ENCODE data around the gene ZNF638. TPM values are rescaled to one million over a fixed set of nuclear protein-coding genes. Genes with fewer than 3 reads are reported as not detected.

Gene ZNF638
- total and polyA plus RNA-seq, 2 of the 4 experiments (the other 2 are of a cell fraction): 46.4 to 129 TPM

- Histone ChIP-seq H3K4me2 (ENCODE audit: low read depth, low read length) (no peak overlapping the region), H3K9ac (ENCODE audit: low read depth, low read length) (no peak overlapping the region), H3K9me1 (ENCODE audit: insufficient read depth, low read length) (peaks cover 6% of the 10 kb centered on the region; the same call in 1 of the 2 replicates), H4K8ac (ENCODE audit: low read depth in 2 of 2, low read length in 2 of 2) (no peak overlapping the region), H4K91ac (ENCODE audit: insufficient read depth, low read depth, low read length) (no peak overlapping the region), H3K79me1 (ENCODE audit: low read depth in 1 of 2, low read length in 2 of 2) (peaks cover 19 to 57% of the 10 kb centered on the region in 2 experiments), H2AFZ (replicated peaks; ENCODE audit: low read length, poor library complexity) (no peak overlapping the region), H2BK5ac (ENCODE audit: low read depth, low read length, poor library complexity, severe bottlenecking) (no peak overlapping the region), H3K18ac (ENCODE audit: low read depth, low read length) (no peak overlapping the region), H3K9me3 (ENCODE audit: control insufficient read depth, insufficient read depth, low read length) (no peaks in the 10 kb centered on the region), H2BK120ac (ENCODE audit: low read depth, low read length) (no peak overlapping the region), H3K23ac (ENCODE audit: low read depth, low read length) (no peak overlapping the region), H3K27ac (ENCODE audit: insufficient read depth, low read length) (no peak overlapping the region), H4K20me1 (ENCODE audit: insufficient read depth, low read length) (peaks cover 71% of the 10 kb centered on the region), H3K4me1 (ENCODE audit: control insufficient read depth, insufficient read depth, low read length) (peaks cover 2% of the 10 kb centered on the region; the same call in 1 of the 2 replicates), H2AK5ac (ENCODE audit: low read depth, low read length) (no peak overlapping the region), H3K14ac (replicated peaks; ENCODE audit: low read depth, low read length) (no peak overlapping the region), H3K36me3 (ENCODE audit: control insufficient read depth, insufficient read depth, low read length) (peaks cover 3% of the 10 kb centered on the region; the same call in 1 of the 2 replicates), H4K5ac (ENCODE audit: low read depth, low read length) (no peak overlapping the region), H3K56ac (ENCODE audit: extremely low read depth, insufficient read depth, low read length) (no peak overlapping the region), H3K27me3 (ENCODE audit: control insufficient read depth, insufficient read depth, low read length) (no peaks in the 10 kb centered on the region), H2BK20ac (ENCODE audit: low read depth, low read length) (no peak overlapping the region), H2AK9ac (replicated peaks; ENCODE audit: low read depth, low read length, poor library complexity) (no peak overlapping the region), H2BK15ac (ENCODE audit: low read depth, low read length) (no peak overlapping the region), H3K4ac (ENCODE audit: low read depth, low read length) (no peak overlapping the region), H3K4me3 (ENCODE audit: insufficient read depth, low read depth, low read length) (no peak overlapping the region)
- WGBS, 2 experiments (ENCODE audit: extremely low coverage in 2 of 2, insufficient read length in 1 of 2): no CpG with 5 or more reads among the region's 2 CpGs
- intact Hi-C loops (cut with micrococcal nuclease): loop anchor here (10.0 kb wide), 1 partner anchor 202 kb away; the partner anchor contains the start of genes MCEE and MPHOSPH10
- no peak for DNase-seq
- TF ChIP-seq MAZ (IDR thresholded peaks at IDR 0.05; ENCODE audit: borderline replicate concordance, low read depth, low read length): no peak
- no peak for TF ChIP-seq NFE2L2 (IDR thresholded peaks at IDR 0.05; ENCODE audit: low read depth, low read length)
- TF ChIP-seq BHLHE40 (IDR thresholded peaks at IDR 0.05; ENCODE audit: low read depth, low read length): no peak
- TF ChIP-seq ELK1 (IDR thresholded peaks at IDR 0.05; ENCODE audit: borderline replicate concordance, low read depth, low read length): no peak
- TF ChIP-seq MAFK (IDR thresholded peaks at IDR 0.05; ENCODE audit: low read depth, low read length): no peak
- no peak for TF ChIP-seq RCOR1 (IDR thresholded peaks at IDR 0.05; ENCODE audit: insufficient replicate concordance, low read length)
- no peak for TF ChIP-seq SMC3 (IDR thresholded peaks at IDR 0.05; ENCODE audit: low read depth, low read length)
- no peak for TF ChIP-seq MXI1 (IDR thresholded peaks at IDR 0.05; ENCODE audit: borderline replicate concordance, low read depth, low read length)
- no peak for TF ChIP-seq POLR2A (IDR thresholded peaks at IDR 0.05; ENCODE audit: low read depth, low read length)
- no peak for TF ChIP-seq CHD1 (IDR thresholded peaks at IDR 0.05; ENCODE audit: low read depth, low read length)
- TF ChIP-seq CTCF (conservative IDR thresholded peaks at IDR 0.05; ENCODE audit: low read depth, low read length): no peak
- TF ChIP-seq FOS (IDR thresholded peaks at IDR 0.05; ENCODE audit: low read depth, low read length): no peak
- no peak for TF ChIP-seq RAD21 (IDR thresholded peaks at IDR 0.05; ENCODE audit: low read length)
- no peak for TF ChIP-seq RFX5 (IDR thresholded peaks at IDR 0.05; ENCODE audit: low read depth, low read length)
- no peak for TF ChIP-seq USF2 (IDR thresholded peaks at IDR 0.05; ENCODE audit: low read depth, low read length)
- TF ChIP-seq CEBPB (IDR thresholded peaks at IDR 0.05; ENCODE audit: low read depth, low read length): no peak
- CTCF ChIA-PET: interaction anchor here (0.7 kb wide), 1 partner anchor 20 kb away, joined by 3 read pairs; no protein-coding TSS in a partner anchor
- dilution Hi-C loops (cut with HindIII; ENCODE audit: low sequenced_read_pairs, unreplicated experiment): no loop called here
- in situ Hi-C loops (cut with MboI; ENCODE audit: low sequenced_read_pairs): no loop called here
- no peak for ATAC-seq (ENCODE audit: low read depth)
- BruUV-seq (replicated peaks): no TSS peak
- POLR2A ChIA-PET (ENCODE audit: unreplicated experiment): no interaction called here
These were observed 4.8 kb downstream of the ZNF638 start for GRCh38 chr2:71336384-71336783.

Data from IMR-90 (cell line).